Spleen (tissue), 11 donors: ENCODE results near the gene RAD51B. TPM values are rescaled to one million over a fixed set of nuclear protein-coding genes. Genes with fewer than 3 reads are reported as not detected.

Experiments used
- DNase-seq: peaks from one replicate; pipeline ENCODE4 v3.0.0-alpha.2; 2020
- H3K27ac ChIP-seq, 8 donors: fragments of 200-600 bp; sonication (generic) in 7 of 8; 1 replicate in 4 of 8; 2 replicates in 4 of 8; pipeline versions ENCODE4 v1.5.0 to v1.8.0; 2016 to 2021; ENCODE audit warnings: inconsistent platforms in 4 of 8, mild to moderate bottlenecking in 4 of 8, moderate library complexity in 1 of 8
- H3K27me3 ChIP-seq, 7 donors: fragments of 200-600 bp; sonication (generic) in 6 of 7; replicated peaks in 1 of 7; 1 replicate in 4 of 7; 2 replicates in 3 of 7; pipeline versions ENCODE4 v1.5.0 to v1.8.0; 2016 to 2021; ENCODE audit warnings: inconsistent platforms in 3 of 7, mild to moderate bottlenecking in 1 of 7
- H3K36me3 ChIP-seq, 6 donors: fragments of 200-600 bp; sonication (generic) in 5 of 6; 1 replicate in 4 of 6; 2 replicates in 2 of 6; pipeline versions ENCODE4 v1.5.0 to v1.8.0; 2016 to 2021; ENCODE audit warnings: inconsistent platforms in 2 of 6
- H3K4me1 ChIP-seq, 6 donors: fragments of 200-600 bp; sonication (generic) in 5 of 6; 1 replicate in 3 of 6; 2 replicates in 3 of 6; pipeline versions ENCODE4 v1.5.0 to v1.8.0; 2016 to 2021; ENCODE audit warnings: inconsistent platforms in 3 of 6
- H3K4me3 ChIP-seq, 8 donors: fragments of 200-600 bp; sonication (generic) in 7 of 8; 1 replicate in 4 of 8; 2 replicates in 4 of 8; pipeline versions ENCODE4 v1.5.0 to v1.8.0; 2016 to 2021; ENCODE audit warnings: inconsistent platforms in 4 of 8, mild to moderate bottlenecking in 4 of 8, moderate library complexity in 2 of 8
- H3K9me3 ChIP-seq, 8 donors: fragments of 200-600 bp; sonication (generic) in 7 of 8; 1 replicate in 4 of 8; 2 replicates in 4 of 8; pipeline versions ENCODE4 v1.5.0 to v1.8.0; 2016 to 2021; ENCODE audit warnings: inconsistent platforms in 4 of 8
- CTCF ChIP-seq, 11 experiments: fragments of 200-600 bp in 7 of 11; fragments of 450-650 bp in 4 of 11; sonication (generic) in 4 of 11; IDR thresholded peaks in 8 of 11; conservative IDR thresholded peaks in 3 of 11; 1 replicate in 7 of 11; 2 replicates in 4 of 11; pipeline versions ENCODE4 v1.4.0 to v1.8.0; 2016 to 2021; ENCODE audit warnings: antibody characterized with exemption in 11 of 11, inconsistent platforms in 4 of 11, mild to moderate bottlenecking in 1 of 11
- POLR2A ChIP-seq, 3 donors: fragments of 450-650 bp; IDR thresholded peaks; one replicate each; pipeline ENCODE4 v1.5.1; 2017; ENCODE audit warnings: antibody characterized with exemption in 3 of 3, mild to moderate bottlenecking in 1 of 3
- POLR2AphosphoS5 ChIP-seq, 3 donors: sonication (generic); formaldehyde crosslinking; IDR thresholded peaks; one replicate each; pipeline ENCODE4 v1.5.1; 2017; ENCODE audit warnings: antibody characterized with exemption in 3 of 3
- WGBS, 5 donors: extraction: QIAGEN DNeasy Blood & Tissue Kit in 3 of 5; methylation state at CpG; one replicate each; pipeline versions ENCODE4 v1.1.5 to v1.1.7; 2013 to 2018; 5-methylcytosine and 5-hydroxymethylcytosine counted together
- intact Hi-C: fragments of 100-400 bp; cut with DNase I; formaldehyde crosslinking; loops from one replicate; pipeline ENCODE4 v1.15.0; 2023; ENCODE audit warnings: low total_unique reads
- polyA plus RNA-seq, 3 donors: library from polyadenylated mRNA; stranded (reverse); fragments of 200-250 nt; gene quantifications; one replicate each; pipeline ENCODE4 v1.2.1, GENCODE V29; 2013
- total RNA-seq, 7 donors: library from RNA; depleted of rRNA in 3 of 7; stranded (reverse); fragments of >200 nt in 3 of 7; fragmentation: NEBNext Ultra II Directional in 4 of 7; extraction: Animal tissue kit (Norgen Biotek cat#: 25700) in 4 of 7; gene quantifications; one replicate each; pipeline versions ENCODE4 v1.1.0 to v1.2.1, GENCODE V29; 2016 to 2021
- donor health status: healthy with polysubstance abuse.
- donor health status: DM: no; HTN: no; CAD: no; lungs with moderate emphysema.
- donor health status: DM: no; HTN: no; CAD: no.
- donor health status: Bipolar disorder and iron deficiency.
- donor health status: healthy.
- donor health status: DM: no; HTN: no; CAD: no.
- donor health status: DM: yes; HTN: yes; CAD: no.

RAD51B gene
- total and polyA plus RNA-seq, 10 donors, result 4.2 to 43.7 (median 29.8) TPM

GRCh38 chr14:68650404-68650994, 830.9 kb downstream of the RAD51B start:
- H3K4me3 ChIP-seq, result no peak overlapping the region
- no peak overlapping the region for H3K27ac ChIP-seq
- H3K9me3 ChIP-seq, result no peaks in the 10 kb centered on the region
- TF ChIP-seq POLR2AphosphoS5 (IDR thresholded peaks at IDR 0.05) (no peak), CTCF (IDR thresholded peaks at IDR 0.05 in 8 of 11, conservative IDR thresholded peaks at IDR 0.05 in 3 of 11) (no peak), POLR2A (IDR thresholded peaks at IDR 0.05) (no peak)
- intact Hi-C loops, result no loop called here
- H3K4me1 ChIP-seq, result peaks cover 0 to 16% (median 9%) of the 10 kb centered on the region in 6 donors
- no peaks in the 10 kb centered on the region for H3K27me3 ChIP-seq
- H3K36me3 ChIP-seq, result no peaks in the 10 kb centered on the region
- DNase-seq, result no peak

GRCh38 chr14:68651075-68651474, 831.5 kb downstream of the RAD51B start:
- intact Hi-C loops, result no loop called here
- TF ChIP-seq POLR2A (IDR thresholded peaks at IDR 0.05), result no peak
- no peak for TF ChIP-seq CTCF (IDR thresholded peaks at IDR 0.05 in 8 of 11, conservative IDR thresholded peaks at IDR 0.05 in 3 of 11)
- no peak for TF ChIP-seq POLR2AphosphoS5 (IDR thresholded peaks at IDR 0.05)
- H3K36me3 ChIP-seq, result no peaks in the 10 kb centered on the region
- no peak overlapping the region for H3K27ac ChIP-seq
- no peak overlapping the region for H3K4me3 ChIP-seq
- 90 to 97% (median 96%) methylated on average over 4 of the region's 4 CpGs for WGBS, 5 donors
- no peaks in the 10 kb centered on the region for H3K9me3 ChIP-seq
- DNase-seq, result no peak
- no peaks in the 10 kb centered on the region for H3K27me3 ChIP-seq
- H3K4me1 ChIP-seq, result peaks cover 0 to 21% (median 14%) of the 10 kb centered on the region in 6 donors

GRCh38 chr14:68651652-68652432, 832.3 kb downstream of the RAD51B start:
- no peaks in the 10 kb centered on the region for H3K36me3 ChIP-seq
- H3K4me3 ChIP-seq, result no peak overlapping the region
- DNase-seq, result peak; percentile 54
- no peaks in the 10 kb centered on the region for H3K9me3 ChIP-seq
- H3K27ac ChIP-seq, result no peak overlapping the region
- TF ChIP-seq POLR2AphosphoS5 (IDR thresholded peaks at IDR 0.05) (no peak), CTCF (IDR thresholded peaks at IDR 0.05 in 8 of 11, conservative IDR thresholded peaks at IDR 0.05 in 3 of 11) (no peak), POLR2A (IDR thresholded peaks at IDR 0.05) (no peak)
- 70 to 78% (median 74%) methylated on average over 20 to 22 of the region's 22 CpGs for WGBS, 5 donors
- intact Hi-C loops, result no loop called here
- peaks cover 0 to 25% (median 15%) of the 10 kb centered on the region in 6 donors for H3K4me1 ChIP-seq
- no peaks in the 10 kb centered on the region for H3K27me3 ChIP-seq

GRCh38 chr14:68652433-68652690, 832.8 kb downstream of the RAD51B start:
- Histone ChIP-seq H3K36me3 (no peaks in the 10 kb centered on the region), H3K27ac (no peak overlapping the region), H3K9me3 (no peaks in the 10 kb centered on the region), H3K27me3 (no peaks in the 10 kb centered on the region), H3K4me1 (peaks cover 0 to 25% (median 15%) of the 10 kb centered on the region in 6 donors), H3K4me3 (no peak overlapping the region)
- TF ChIP-seq POLR2A (IDR thresholded peaks at IDR 0.05), result no peak
- TF ChIP-seq POLR2AphosphoS5 (IDR thresholded peaks at IDR 0.05), result no peak
- no peak for TF ChIP-seq CTCF (IDR thresholded peaks at IDR 0.05 in 8 of 11, conservative IDR thresholded peaks at IDR 0.05 in 3 of 11)
- 92 to 97% (median 94%) methylated on average over 6 of the region's 6 CpGs for WGBS, 5 donors
- intact Hi-C loops, result no loop called here
- peak; percentile 57 for DNase-seq
